ENCODE data around the gene NFE2L2. TPM values are rescaled to one million over a fixed set of nuclear protein-coding genes. Genes with fewer than 3 reads are reported as not detected.

NFE2L2 gene
- total RNA-seq, 2 experiments from 2014 or later: 26.2 to 58.6 TPM

GRCh38 chr2:177291701-177292100 lies 27.2 kb upstream of the NFE2L2 start:
- H3K4me1 ChIP-seq (ENCODE audit: insufficient read depth, low read length, poor library complexity, severe bottlenecking): peaks cover 12% of the 10 kb centered on the region
- CTCF ChIA-PET (ENCODE audit: unreplicated experiment): no interaction called here
- no peaks in the 10 kb centered on the region for H3K79me2 ChIP-seq (ENCODE audit: insufficient read depth, low read depth, low read length)
- H2AFZ ChIP-seq (ENCODE audit: low read length): no peak overlapping the region
- H3K9me3 ChIP-seq (ENCODE audit: low read length): no peaks in the 10 kb centered on the region
- no peak for TF ChIP-seq EZH2phosphoT487 (IDR thresholded peaks at IDR 0.05; ENCODE audit: borderline replicate concordance, low read depth, low read length)
- TF ChIP-seq, protein P1, sequence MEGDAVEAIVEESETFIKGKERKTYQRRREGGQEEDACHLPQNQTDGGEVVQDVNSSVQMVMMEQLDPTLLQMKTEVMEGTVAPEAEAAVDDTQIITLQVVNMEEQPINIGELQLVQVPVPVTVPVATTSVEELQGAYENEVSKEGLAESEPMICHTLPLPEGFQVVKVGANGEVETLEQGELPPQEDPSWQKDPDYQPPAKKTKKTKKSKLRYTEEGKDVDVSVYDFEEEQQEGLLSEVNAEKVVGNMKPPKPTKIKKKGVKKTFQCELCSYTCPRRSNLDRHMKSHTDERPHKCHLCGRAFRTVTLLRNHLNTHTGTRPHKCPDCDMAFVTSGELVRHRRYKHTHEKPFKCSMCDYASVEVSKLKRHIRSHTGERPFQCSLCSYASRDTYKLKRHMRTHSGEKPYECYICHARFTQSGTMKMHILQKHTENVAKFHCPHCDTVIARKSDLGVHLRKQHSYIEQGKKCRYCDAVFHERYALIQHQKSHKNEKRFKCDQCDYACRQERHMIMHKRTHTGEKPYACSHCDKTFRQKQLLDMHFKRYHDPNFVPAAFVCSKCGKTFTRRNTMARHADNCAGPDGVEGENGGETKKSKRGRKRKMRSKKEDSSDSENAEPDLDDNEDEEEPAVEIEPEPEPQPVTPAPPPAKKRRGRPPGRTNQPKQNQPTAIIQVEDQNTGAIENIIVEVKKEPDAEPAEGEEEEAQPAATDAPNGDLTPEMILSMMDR (conservative IDR thresholded peaks at IDR 0.05; ENCODE audit: low read length): no peak
- H3K27ac ChIP-seq (ENCODE audit: low read depth, low read length, poor library complexity, severe bottlenecking): no peak overlapping the region
- POLR2A ChIA-PET: interaction anchor here (0.7 to 0.9 kb wide), 2 partner anchors 9 to 56 kb away, joined by 3 to 4 read pairs; no protein-coding TSS in a partner anchor
- no peaks in the 10 kb centered on the region for H4K20me1 ChIP-seq (ENCODE audit: insufficient read depth, low read length)
- no peaks in the 10 kb centered on the region for H3K36me3 ChIP-seq (ENCODE audit: insufficient read depth, low read length)
- intact Hi-C loops (cut with micrococcal nuclease; ENCODE audit: unreplicated experiment): no loop called here
- no TSS peak for BruUV-seq (replicated peaks)
- no peak for DNase-seq (ENCODE audit: low spot score)
- no peak overlapping the region for H3K4me2 ChIP-seq (ENCODE audit: low read length)
- H3K9me2 ChIP-seq (ENCODE audit: insufficient read depth, low read length): no peaks in the 10 kb centered on the region
- no peak overlapping the region for H3K4me3 ChIP-seq (ENCODE audit: low read depth, low read length, poor library complexity, severe bottlenecking)

DNA sequence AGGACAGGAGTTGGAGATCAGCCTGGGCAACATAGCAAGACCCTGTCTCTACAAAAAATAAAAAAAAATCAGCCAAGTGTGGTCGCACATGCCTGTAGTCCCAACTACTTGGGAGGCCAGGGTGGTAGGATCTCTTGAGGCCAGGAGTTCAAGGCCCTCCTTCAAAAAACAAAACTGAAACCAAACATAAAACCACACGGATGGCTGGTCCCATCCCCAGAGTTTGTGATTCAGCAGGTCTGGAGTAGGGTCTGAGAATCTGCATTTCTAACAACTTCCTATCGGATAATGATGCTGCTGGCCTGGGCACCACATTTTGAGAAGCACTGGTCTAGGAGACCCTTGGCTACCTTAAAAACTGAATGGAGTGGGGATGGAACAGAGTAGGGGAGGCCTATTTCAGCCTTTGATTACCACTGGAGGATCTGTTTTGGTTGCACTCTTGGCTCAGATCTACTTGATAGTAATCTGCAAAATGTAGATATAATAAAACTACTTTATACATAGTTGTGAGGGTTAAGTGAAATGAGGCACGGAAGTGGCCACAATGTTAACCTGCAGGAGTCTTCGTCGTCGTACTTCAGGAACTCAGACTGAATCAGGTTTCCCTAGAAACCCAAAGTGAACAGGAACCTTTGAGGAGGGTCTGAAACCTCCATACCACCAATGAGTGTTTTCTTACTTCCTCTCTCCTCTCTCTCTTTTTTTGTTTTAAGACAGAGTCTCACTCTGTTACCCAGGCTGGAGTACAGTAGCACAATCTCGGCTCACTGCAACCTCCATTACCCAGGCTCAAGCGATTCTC lies 25.5 kb upstream of the NFE2L2 start:
- Histone ChIP-seq H2AFZ (ENCODE audit: low read length) (peak overlapping the region; percentile 72), H3K4me3 (ENCODE audit: low read depth, low read length, poor library complexity, severe bottlenecking) (no peak overlapping the region), H3K9me3 (ENCODE audit: low read length) (no peaks in the 10 kb centered on the region), H3K9me2 (ENCODE audit: insufficient read depth, low read length) (no peaks in the 10 kb centered on the region), H3K79me2 (ENCODE audit: insufficient read depth, low read depth, low read length) (no peaks in the 10 kb centered on the region), H3K36me3 (ENCODE audit: insufficient read depth, low read length) (no peaks in the 10 kb centered on the region), H4K20me1 (ENCODE audit: insufficient read depth, low read length) (no peaks in the 10 kb centered on the region), H3K4me2 (ENCODE audit: low read length) (peak overlapping the region; percentile 11; the same call in 1 of the 2 replicates), H3K4me1 (ENCODE audit: insufficient read depth, low read length, poor library complexity, severe bottlenecking) (peaks cover 7% of the 10 kb centered on the region), H3K27ac (ENCODE audit: low read depth, low read length, poor library complexity, severe bottlenecking) (no peak overlapping the region)
- BruUV-seq (replicated peaks): no TSS peak
- ChIA-PET CTCF (ENCODE audit: unreplicated experiment) (no interaction called here), POLR2A (interaction anchor here (0.6 to 0.8 kb wide), 2 partner anchors 216 to 262 kb away, joined by 3 read pairs; a partner anchor contains a TSS)
- intact Hi-C loops (cut with micrococcal nuclease; ENCODE audit: unreplicated experiment): no loop called here
- peak; percentile 20 for DNase-seq (ENCODE audit: low spot score)
- TF ChIP-seq, protein P1 (conservative IDR thresholded peaks at IDR 0.05; ENCODE audit: low read length): no peak
- TF ChIP-seq EZH2phosphoT487 (IDR thresholded peaks at IDR 0.05; ENCODE audit: borderline replicate concordance, low read depth, low read length): no peak

GRCh38 chr2:177287814-177288213 lies 23.3 kb upstream of the NFE2L2 start:
- Histone ChIP-seq H3K9me2 (ENCODE audit: insufficient read depth, low read length) (no peaks in the 10 kb centered on the region), H3K79me2 (ENCODE audit: insufficient read depth, low read depth, low read length) (no peaks in the 10 kb centered on the region), H3K36me3 (ENCODE audit: insufficient read depth, low read length) (no peaks in the 10 kb centered on the region), H2AFZ (ENCODE audit: low read length) (no peak overlapping the region), H3K4me3 (ENCODE audit: low read depth, low read length, poor library complexity, severe bottlenecking) (no peak overlapping the region), H3K4me1 (ENCODE audit: insufficient read depth, low read length, poor library complexity, severe bottlenecking) (peaks cover 7% of the 10 kb centered on the region), H3K9me3 (ENCODE audit: low read length) (no peaks in the 10 kb centered on the region), H4K20me1 (ENCODE audit: insufficient read depth, low read length) (no peaks in the 10 kb centered on the region), H3K4me2 (ENCODE audit: low read length) (no peak overlapping the region), H3K27ac (ENCODE audit: low read depth, low read length, poor library complexity, severe bottlenecking) (no peak overlapping the region)
- DNase-seq (ENCODE audit: low spot score): no peak
- TF ChIP-seq, protein P1 (conservative IDR thresholded peaks at IDR 0.05; ENCODE audit: low read length): no peak
- no peak for TF ChIP-seq EZH2phosphoT487 (IDR thresholded peaks at IDR 0.05; ENCODE audit: borderline replicate concordance, low read depth, low read length)
- no TSS peak for BruUV-seq (replicated peaks)
- ChIA-PET POLR2A (no interaction called here), CTCF (ENCODE audit: unreplicated experiment) (no interaction called here)
- intact Hi-C loops (cut with micrococcal nuclease; ENCODE audit: unreplicated experiment): no loop called here
